Stimulated activated naive CD8-positive, alpha-beta T cell treated with anti-CD3 and anti-CD28 coated beads, Interleukin-15, amount 100 ng/mL, for 72 hours (primary cell): ENCODE measurements around the gene FRZB.

ENCODE experiments used
- ATAC-seq: fragments of 150-1000 bp; cut with Tn5 transposase; 2 replicates; pipeline ENCODE4 v1.10.0; 2021; ENCODE audit warnings: mild to moderate bottlenecking, moderate library complexity
- DNase-seq, 2 donors: peaks; one replicate each; pipeline ENCODE4 v3.0.0; 2021 to 2022
- H3K27ac Mint-ChIP-seq, 2 donors: one replicate each; pipeline ENCODE4 v1.8.0; 2022; ENCODE audit warnings: mild to moderate bottlenecking in 2 of 2, mixed read lengths in 2 of 2, moderate library complexity in 2 of 2
- H3K27me3 Mint-ChIP-seq: one replicate; pipeline ENCODE4 v1.8.0; 2022; ENCODE audit warnings: mixed read lengths
- H3K4me1 Mint-ChIP-seq: one replicate; pipeline ENCODE4 v1.8.0; 2022; ENCODE audit warnings: mild to moderate bottlenecking, mixed read lengths
- H3K4me3 Mint-ChIP-seq, 2 donors: one replicate each; pipeline ENCODE4 v1.8.0; 2022; ENCODE audit warnings: mild to moderate bottlenecking in 2 of 2, mixed read lengths in 2 of 2, moderate library complexity in 1 of 2
- H3K9me3 Mint-ChIP-seq, 2 donors: one replicate each; pipeline ENCODE4 v1.8.0; 2022; ENCODE audit warnings: mixed read lengths in 2 of 2

FRZB gene

GRCh38 chr2:182827182-182827879 is 39.1 kb downstream of the FRZB start:
- no peak for ATAC-seq
- H3K4me3 Mint-ChIP-seq = no peak overlapping the region
- H3K27me3 Mint-ChIP-seq = peaks cover 19% of the 10 kb centered on the region
- H3K4me1 Mint-ChIP-seq = no peaks in the 10 kb centered on the region
- no peak for DNase-seq
- H3K9me3 Mint-ChIP-seq = no peaks in the 10 kb centered on the region
- no peak overlapping the region for H3K27ac Mint-ChIP-seq

GRCh38 chr2:182826496-182826895 is 39.9 kb downstream of the FRZB start:
- H3K4me1 Mint-ChIP-seq = no peaks in the 10 kb centered on the region
- no peak overlapping the region for H3K27ac Mint-ChIP-seq
- no peak for ATAC-seq
- H3K9me3 Mint-ChIP-seq = no peaks in the 10 kb centered on the region
- no peak for DNase-seq
- H3K4me3 Mint-ChIP-seq = no peak overlapping the region
- H3K27me3 Mint-ChIP-seq = peaks cover 16% of the 10 kb centered on the region

GRCh38 chr2:182826064-182826463 is 40.4 kb downstream of the FRZB start:
- no peaks in the 10 kb centered on the region for H3K4me1 Mint-ChIP-seq
- no peak overlapping the region for H3K27ac Mint-ChIP-seq
- no peaks in the 10 kb centered on the region for H3K9me3 Mint-ChIP-seq
- ATAC-seq = no peak
- H3K27me3 Mint-ChIP-seq = peaks cover 16% of the 10 kb centered on the region
- no peak for DNase-seq
- H3K4me3 Mint-ChIP-seq = no peak overlapping the region

- DNase-seq (no peak), ATAC-seq (no peak)
- Mint-ChIP-seq H3K9me3 (no peaks in the 10 kb centered on the region), H3K27me3 (peaks cover 13% of the 10 kb centered on the region), H3K4me1 (no peaks in the 10 kb centered on the region), H3K4me3 (no peak overlapping the region), H3K27ac (no peak overlapping the region)
Measured at GRCh38 chr2:182824767-182825158, 41.7 kb downstream of the FRZB start.

GRCh38 chr2:182824056-182824766 is 42.2 kb downstream of the FRZB start:
- Mint-ChIP-seq H3K27ac (no peak overlapping the region), H3K27me3 (peaks cover 11% of the 10 kb centered on the region), H3K4me3 (no peak overlapping the region), H3K9me3 (no peaks in the 10 kb centered on the region), H3K4me1 (no peaks in the 10 kb centered on the region)
- ATAC-seq = no peak
- DNase-seq = no peak

GRCh38 chr2:182822733-182823132 is 43.7 kb downstream of the FRZB start:
- no peaks in the 10 kb centered on the region for H3K4me1 Mint-ChIP-seq
- H3K4me3 Mint-ChIP-seq = no peak overlapping the region
- H3K27ac Mint-ChIP-seq = no peak overlapping the region
- ATAC-seq (no peak), DNase-seq (no peak)
- peaks cover 11% of the 10 kb centered on the region for H3K27me3 Mint-ChIP-seq
- H3K9me3 Mint-ChIP-seq = no peaks in the 10 kb centered on the region

- H3K4me1 Mint-ChIP-seq = no peaks in the 10 kb centered on the region
- no peak overlapping the region for H3K4me3 Mint-ChIP-seq
- DNase-seq = no peak
Measured at GRCh38 chr2:182821182-182821581, 45.3 kb downstream of the FRZB start.

GRCh38 chr2:182819412-182819811 is 47.0 kb downstream of the FRZB start:
- no peak overlapping the region for H3K27ac Mint-ChIP-seq
- peaks cover 15% of the 10 kb centered on the region for H3K27me3 Mint-ChIP-seq
- H3K4me1 Mint-ChIP-seq = no peaks in the 10 kb centered on the region
- no peak overlapping the region for H3K4me3 Mint-ChIP-seq
- no peaks in the 10 kb centered on the region for H3K9me3 Mint-ChIP-seq
- DNase-seq (no peak), ATAC-seq (no peak)

More at GRCh38 chr2:182821182-182821581, 45.3 kb downstream of the FRZB start:
- Mint-ChIP-seq H3K9me3 (no peaks in the 10 kb centered on the region), H3K27me3 (peaks cover 11% of the 10 kb centered on the region), H3K27ac (no peak overlapping the region)
- ATAC-seq = no peak

- DNase-seq = no peak
- Mint-ChIP-seq H3K4me3 (no peak overlapping the region), H3K27ac (no peak overlapping the region), H3K9me3 (no peaks in the 10 kb centered on the region), H3K4me1 (no peaks in the 10 kb centered on the region), H3K27me3 (peaks cover 17% of the 10 kb centered on the region)
- ATAC-seq = no peak
Measured at GRCh38 chr2:182818925-182819324, 47.5 kb downstream of the FRZB start.

- Mint-ChIP-seq H3K9me3 (no peaks in the 10 kb centered on the region), H3K27ac (no peak overlapping the region), H3K4me3 (no peak overlapping the region), H3K4me1 (no peaks in the 10 kb centered on the region), H3K27me3 (peaks cover 15% of the 10 kb centered on the region)
- no peak for DNase-seq
- no peak for ATAC-seq
Measured at GRCh38 chr2:182818501-182818900, 47.9 kb downstream of the FRZB start.

- H3K9me3 Mint-ChIP-seq = no peaks in the 10 kb centered on the region
- no peak for ATAC-seq
- DNase-seq = no peak
- H3K27ac Mint-ChIP-seq = no peak overlapping the region
- H3K4me3 Mint-ChIP-seq = no peak overlapping the region
- H3K27me3 Mint-ChIP-seq = peaks cover 12% of the 10 kb centered on the region
- no peaks in the 10 kb centered on the region for H3K4me1 Mint-ChIP-seq
Measured at GRCh38 chr2:182817558-182817957, 48.9 kb downstream of the FRZB start.

- no peak for DNase-seq
- Mint-ChIP-seq H3K4me1 (no peaks in the 10 kb centered on the region), H3K27me3 (peaks cover 12% of the 10 kb centered on the region), H3K27ac (no peak overlapping the region), H3K9me3 (no peaks in the 10 kb centered on the region), H3K4me3 (no peak overlapping the region)
- no peak for ATAC-seq
Measured at GRCh38 chr2:182816866-182817265, 49.6 kb downstream of the FRZB start.

- H3K4me1 Mint-ChIP-seq = no peaks in the 10 kb centered on the region
Measured at GRCh38 chr2:182814804-182815203, 51.6 kb downstream of the FRZB start.

GRCh38 chr2:182814380-182814779 is 52.1 kb downstream of the FRZB start:
- Mint-ChIP-seq H3K4me1 (no peaks in the 10 kb centered on the region), H3K4me3 (no peak overlapping the region), H3K27me3 (peaks cover 19% of the 10 kb centered on the region), H3K9me3 (no peaks in the 10 kb centered on the region), H3K27ac (no peak overlapping the region)
- ATAC-seq (no peak), DNase-seq (no peak)

More at GRCh38 chr2:182814804-182815203, 51.6 kb downstream of the FRZB start:
- H3K9me3 Mint-ChIP-seq = no peaks in the 10 kb centered on the region
- no peak overlapping the region for H3K4me3 Mint-ChIP-seq
- DNase-seq (no peak), ATAC-seq (no peak)
- H3K27ac Mint-ChIP-seq = no peak overlapping the region
- peaks cover 19% of the 10 kb centered on the region for H3K27me3 Mint-ChIP-seq

GRCh38 chr2:182810087-182810486 is 56.4 kb downstream of the FRZB start:
- no peaks in the 10 kb centered on the region for H3K9me3 Mint-ChIP-seq
- ATAC-seq = no peak
- no peak overlapping the region for H3K27ac Mint-ChIP-seq
- no peak overlapping the region for H3K4me3 Mint-ChIP-seq
- peaks cover 19% of the 10 kb centered on the region for H3K27me3 Mint-ChIP-seq
- no peaks in the 10 kb centered on the region for H3K4me1 Mint-ChIP-seq
- DNase-seq = no peak

GRCh38 chr2:182807319-182807718 is 59.1 kb downstream of the FRZB start:
- Mint-ChIP-seq H3K4me1 (no peaks in the 10 kb centered on the region), H3K27me3 (peaks cover 10% of the 10 kb centered on the region), H3K4me3 (no peak overlapping the region), H3K27ac (no peak overlapping the region), H3K9me3 (no peaks in the 10 kb centered on the region)
- no peak for ATAC-seq
- DNase-seq = no peak
